Heart left ventricle (tissue), 13 donors: ENCODE measurements around the gene PIGC.

ENCODE experiments used
- POLR2A ChIP-seq, 2 donors: fragments of 450-650 bp; IDR thresholded peaks; one replicate each; pipeline ENCODE4 v1.6.1; 2017; ENCODE audit warnings: antibody characterized with exemption in 2 of 2, mild to moderate bottlenecking in 2 of 2, moderate library complexity in 2 of 2
- TF ChIP-seq, protein P1 (sequence below), 12 donors: fragments of 200-600 bp; sonication (generic) in 4 of 12; IDR thresholded peaks; one replicate each; pipeline versions ENCODE4 v1.5.0 to v1.8.0; 2018 to 2022; ENCODE audit warnings: antibody characterized with exemption in 12 of 12, mild to moderate bottlenecking in 5 of 12
- donor health status: ischemic (EF 13 %, LVEDD 7.1; RV severe dilation, severe dysfunction).
- donor health status: DM: no; HTN: yes; CAD: no.
- donor health status: DM: no; HTN: no; CAD: no.
- donor health status: ischemic (EF 25% LVEDD 6.9; RV normal size, moderate dysfunction).
- donor health status: ischemic (EF 25% LVEDD 5.7; RV mildly dilated, moderate dysfunction).
- donor health status: ischemic (EF 35%, LVEDD 5.7; RV mildly dilated, moderate dysfunction).
- donor health status: nonischemic (EF 11% LVEDD 7.7; RV severe dilation, severe dysfunction).
- donor health status: DM: yes; HTN: yes; CAD: no.
- donor health status: PGD.
- donor health status: ischemic (EF 29% LVEDD 5.4; RV normal size, mild dysfunction).
- donor health status: nonischemic (EF 23%, LVEDD 6.1; RV moderate dilation, normal function).

DNA sequence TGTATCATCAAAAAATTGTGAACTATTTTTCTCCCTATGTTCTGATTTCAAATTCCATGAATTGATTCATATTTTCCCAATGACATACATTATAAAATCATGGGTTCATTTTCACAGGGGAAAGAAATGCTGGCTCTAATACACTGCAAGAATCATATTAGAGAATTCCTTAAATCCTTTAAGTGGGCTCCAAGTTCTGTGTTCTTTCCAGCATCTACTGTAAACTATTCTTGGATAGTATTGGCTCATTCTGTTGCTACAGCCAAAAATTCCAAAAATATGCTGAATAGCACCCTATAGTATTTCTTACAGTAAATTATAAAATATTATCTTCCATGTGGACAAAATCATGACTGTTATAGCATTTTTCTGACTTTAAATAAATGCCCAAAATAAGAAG lies 42.4 kb downstream of the PIGC start:
- TF ChIP-seq, protein P1, sequence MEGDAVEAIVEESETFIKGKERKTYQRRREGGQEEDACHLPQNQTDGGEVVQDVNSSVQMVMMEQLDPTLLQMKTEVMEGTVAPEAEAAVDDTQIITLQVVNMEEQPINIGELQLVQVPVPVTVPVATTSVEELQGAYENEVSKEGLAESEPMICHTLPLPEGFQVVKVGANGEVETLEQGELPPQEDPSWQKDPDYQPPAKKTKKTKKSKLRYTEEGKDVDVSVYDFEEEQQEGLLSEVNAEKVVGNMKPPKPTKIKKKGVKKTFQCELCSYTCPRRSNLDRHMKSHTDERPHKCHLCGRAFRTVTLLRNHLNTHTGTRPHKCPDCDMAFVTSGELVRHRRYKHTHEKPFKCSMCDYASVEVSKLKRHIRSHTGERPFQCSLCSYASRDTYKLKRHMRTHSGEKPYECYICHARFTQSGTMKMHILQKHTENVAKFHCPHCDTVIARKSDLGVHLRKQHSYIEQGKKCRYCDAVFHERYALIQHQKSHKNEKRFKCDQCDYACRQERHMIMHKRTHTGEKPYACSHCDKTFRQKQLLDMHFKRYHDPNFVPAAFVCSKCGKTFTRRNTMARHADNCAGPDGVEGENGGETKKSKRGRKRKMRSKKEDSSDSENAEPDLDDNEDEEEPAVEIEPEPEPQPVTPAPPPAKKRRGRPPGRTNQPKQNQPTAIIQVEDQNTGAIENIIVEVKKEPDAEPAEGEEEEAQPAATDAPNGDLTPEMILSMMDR (IDR thresholded peaks at IDR 0.05) = no peak
- TF ChIP-seq POLR2A (IDR thresholded peaks at IDR 0.05) = no peak
